ENCODE measurements around the gene RNF212B.
"Not testable (repeated sequence)": the region's sequence is repeated elsewhere in the genome, so short reads cannot be mapped to it uniquely, and the experiment has no call there.

RNF212B gene

DNA sequence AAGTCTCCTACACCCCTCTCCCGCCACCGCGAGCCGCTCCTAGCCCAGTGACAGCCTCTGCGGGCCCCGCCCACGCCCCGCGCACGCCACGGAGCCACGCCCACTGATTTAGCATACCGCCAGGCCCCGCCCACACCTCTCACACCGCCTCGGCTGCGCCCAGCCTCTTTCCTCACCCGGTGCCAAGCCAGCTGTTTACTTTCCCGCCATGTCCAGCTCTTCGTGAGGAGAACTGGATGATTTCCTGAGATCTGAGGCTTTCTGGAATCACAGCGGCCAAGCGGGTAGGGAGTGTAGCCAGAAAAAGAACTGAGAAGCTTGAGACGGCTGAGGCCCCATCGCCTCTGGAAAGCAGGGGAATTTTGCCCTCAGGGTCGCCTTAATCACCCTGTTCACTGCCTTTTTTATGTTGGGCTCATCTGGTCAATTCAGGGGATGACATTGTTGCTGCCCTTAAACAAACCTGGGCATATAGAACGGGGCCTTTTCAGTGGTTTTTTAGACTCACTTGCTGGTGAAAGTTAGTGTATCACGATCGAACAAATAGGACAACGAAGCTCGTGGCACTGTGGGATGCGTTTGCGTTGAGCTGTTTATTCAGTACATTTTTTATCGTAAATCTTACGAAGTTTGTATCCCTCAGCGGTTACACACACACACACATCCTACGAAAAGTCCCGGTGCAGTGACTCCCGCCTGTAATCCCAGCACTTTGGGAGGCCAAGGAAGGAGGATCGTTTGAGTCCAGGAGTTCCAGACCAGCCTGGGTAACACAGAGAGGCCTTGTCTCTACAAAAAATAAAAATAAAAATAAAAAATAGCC, at the start of gene RNF212B:
TSS of gene RNF212B (plus strand) at position 165 of the 823 bp plus-strand sequence. CDS start 2,410 bp downstream, outside the sequence.
- TF ChIP-seq, protein P1, sequence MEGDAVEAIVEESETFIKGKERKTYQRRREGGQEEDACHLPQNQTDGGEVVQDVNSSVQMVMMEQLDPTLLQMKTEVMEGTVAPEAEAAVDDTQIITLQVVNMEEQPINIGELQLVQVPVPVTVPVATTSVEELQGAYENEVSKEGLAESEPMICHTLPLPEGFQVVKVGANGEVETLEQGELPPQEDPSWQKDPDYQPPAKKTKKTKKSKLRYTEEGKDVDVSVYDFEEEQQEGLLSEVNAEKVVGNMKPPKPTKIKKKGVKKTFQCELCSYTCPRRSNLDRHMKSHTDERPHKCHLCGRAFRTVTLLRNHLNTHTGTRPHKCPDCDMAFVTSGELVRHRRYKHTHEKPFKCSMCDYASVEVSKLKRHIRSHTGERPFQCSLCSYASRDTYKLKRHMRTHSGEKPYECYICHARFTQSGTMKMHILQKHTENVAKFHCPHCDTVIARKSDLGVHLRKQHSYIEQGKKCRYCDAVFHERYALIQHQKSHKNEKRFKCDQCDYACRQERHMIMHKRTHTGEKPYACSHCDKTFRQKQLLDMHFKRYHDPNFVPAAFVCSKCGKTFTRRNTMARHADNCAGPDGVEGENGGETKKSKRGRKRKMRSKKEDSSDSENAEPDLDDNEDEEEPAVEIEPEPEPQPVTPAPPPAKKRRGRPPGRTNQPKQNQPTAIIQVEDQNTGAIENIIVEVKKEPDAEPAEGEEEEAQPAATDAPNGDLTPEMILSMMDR (IDR thresholded peaks at IDR 0.05; ENCODE audit: insufficient read depth, low read depth, low read length, missing control alignments), result no peak
- no peak within 1 kb of the TSS for H3K4me3 ChIP-seq (ENCODE audit: low read depth, low read length)
- DNase-seq (ENCODE audit: low read depth), result peak; percentile 48

GRCh38 chr14:23193432-23193831, 44.3 kb upstream of the RNF212B start:
- DNase-seq (ENCODE audit: low read depth), result no peak
- TF ChIP-seq, protein P1 (IDR thresholded peaks at IDR 0.05; ENCODE audit: insufficient read depth, low read depth, low read length, missing control alignments), result no peak
- no peak overlapping the region for H3K4me3 ChIP-seq (ENCODE audit: low read depth, low read length)

GRCh38 chr14:23195552-23196101, 42.1 kb upstream of the RNF212B start:
- TF ChIP-seq, protein P1 (IDR thresholded peaks at IDR 0.05; ENCODE audit: insufficient read depth, low read depth, low read length, missing control alignments), result no peak
- H3K4me3 ChIP-seq (ENCODE audit: low read depth, low read length), result no peak overlapping the region
- no peak for DNase-seq (ENCODE audit: low read depth)

- not testable (repeated sequence) for DNase-seq (ENCODE audit: low read depth); H3K4me3 ChIP-seq (ENCODE audit: low read depth, low read length)
These were observed 41.2 kb upstream of the RNF212B start for GRCh38 chr14:23196487-23196886.

GRCh38 chr14:23199141-23199540, 38.6 kb upstream of the RNF212B start:
- not testable (repeated sequence) for DNase-seq (ENCODE audit: low read depth)

GRCh38 chr14:23202001-23202400, 35.7 kb upstream of the RNF212B start:
- TF ChIP-seq, protein P1 (IDR thresholded peaks at IDR 0.05; ENCODE audit: insufficient read depth, low read depth, low read length, missing control alignments), result no peak
- DNase-seq (ENCODE audit: low read depth), result no peak
- H3K4me3 ChIP-seq (ENCODE audit: low read depth, low read length), result no peak overlapping the region

More at GRCh38 chr14:23199141-23199540, 38.6 kb upstream of the RNF212B start:
- not testable (repeated sequence) for H3K4me3 ChIP-seq (ENCODE audit: low read depth, low read length)

- H3K4me3 ChIP-seq (ENCODE audit: low read depth, low read length), result no peak overlapping the region
- TF ChIP-seq, protein P1 (IDR thresholded peaks at IDR 0.05; ENCODE audit: insufficient read depth, low read depth, low read length, missing control alignments), result no peak
- DNase-seq (ENCODE audit: low read depth), result no peak
These were observed 31.2 kb upstream of the RNF212B start for GRCh38 chr14:23206422-23207145.
